Effector memory CD8-positive, alpha-beta T cell (primary cell): ENCODE results near the gene CACNA2D4.

Source experiments
- ATAC-seq: fragments of 150-1000 bp; cut with Tn5 transposase; replicated peaks from 2 replicates; pipeline ENCODE4 v1.10.0; 2021; ENCODE audit warnings: mild to moderate bottlenecking, moderate library complexity
- DNase-seq, 3 experiments: peaks; one replicate each; pipeline ENCODE4 v3.0.0; 2021
- H3K27ac Mint-ChIP-seq, 2 donors: one replicate each; pipeline ENCODE4 v1.8.0; 2022; ENCODE audit warnings: mild to moderate bottlenecking in 2 of 2, mixed read lengths in 2 of 2, moderate library complexity in 2 of 2
- H3K27me3 Mint-ChIP-seq, 2 donors: one replicate each; pipeline ENCODE4 v1.8.0; 2022; ENCODE audit warnings: mixed read lengths in 2 of 2
- H3K36me3 Mint-ChIP-seq: one replicate; pipeline ENCODE4 v1.8.0; 2022; ENCODE audit warnings: mild to moderate bottlenecking, moderate library complexity, mixed read lengths; ENCODE audit not compliant: insufficient read depth
- H3K4me1 Mint-ChIP-seq, 2 donors: one replicate each; pipeline ENCODE4 v1.8.0; 2022; ENCODE audit warnings: low read depth in 2 of 2, mixed read lengths in 2 of 2
- H3K4me3 Mint-ChIP-seq, 2 donors: one replicate each; pipeline ENCODE4 v1.8.0; 2022; ENCODE audit warnings: mild to moderate bottlenecking in 2 of 2, mixed read lengths in 2 of 2, moderate library complexity in 2 of 2
- H3K9me3 Mint-ChIP-seq, 2 donors: one replicate each; pipeline ENCODE4 v1.8.0; 2022; ENCODE audit warnings: mixed read lengths in 2 of 2

Gene CACNA2D4

GRCh38 chr12:1761857-1762256 lies 156.6 kb downstream of the CACNA2D4 start:
- ATAC-seq: no peak
- peaks cover 6% of the 10 kb centered on the region for H3K36me3 Mint-ChIP-seq
- peaks cover 5 to 35% of the 10 kb centered on the region in 2 donors for H3K4me1 Mint-ChIP-seq
- H3K4me3 Mint-ChIP-seq: no peak overlapping the region
- H3K9me3 Mint-ChIP-seq: no peaks in the 10 kb centered on the region
- H3K27me3 Mint-ChIP-seq: no peaks in the 10 kb centered on the region
- no peak overlapping the region for H3K27ac Mint-ChIP-seq
- no peak for DNase-seq

GRCh38 chr12:1760566-1761382 lies 157.7 kb downstream of the CACNA2D4 start:
- Mint-ChIP-seq H3K9me3 (no peaks in the 10 kb centered on the region), H3K36me3 (peaks cover 13% of the 10 kb centered on the region), H3K27ac (no peak overlapping the region), H3K4me1 (peaks cover 4 to 32% of the 10 kb centered on the region in 2 donors), H3K27me3 (no peaks in the 10 kb centered on the region), H3K4me3 (no peak overlapping the region)
- DNase-seq (no peak), ATAC-seq (no peak)

- Mint-ChIP-seq H3K36me3 (peaks cover 16% of the 10 kb centered on the region), H3K9me3 (no peaks in the 10 kb centered on the region), H3K4me3 (no peak overlapping the region), H3K27ac (peak overlapping the region in 1 of 2 donors; percentile 49), H3K27me3 (no peaks in the 10 kb centered on the region), H3K4me1 (peaks cover 2 to 28% of the 10 kb centered on the region in 2 donors)
- DNase-seq (no peak), ATAC-seq (no peak)
Observed at GRCh38 chr12:1758887-1759286, 159.6 kb downstream of the CACNA2D4 start.

- ATAC-seq: no peak
- DNase-seq: no peak
- H3K27ac Mint-ChIP-seq: no peak overlapping the region
- peaks cover 16% of the 10 kb centered on the region for H3K36me3 Mint-ChIP-seq
- H3K9me3 Mint-ChIP-seq: no peaks in the 10 kb centered on the region
- no peaks in the 10 kb centered on the region for H3K27me3 Mint-ChIP-seq
- H3K4me1 Mint-ChIP-seq: peaks cover 2 to 28% of the 10 kb centered on the region in 2 donors
- H3K4me3 Mint-ChIP-seq: no peak overlapping the region
Observed at GRCh38 chr12:1758376-1758775, 160.1 kb downstream of the CACNA2D4 start.

GRCh38 chr12:1750300-1750699 lies 168.2 kb downstream of the CACNA2D4 start:
- Mint-ChIP-seq H3K4me3 (no peak overlapping the region), H3K36me3 (peaks cover 8% of the 10 kb centered on the region), H3K27me3 (no peaks in the 10 kb centered on the region), H3K9me3 (no peaks in the 10 kb centered on the region), H3K4me1 (peaks cover 12 to 40% of the 10 kb centered on the region in 2 donors), H3K27ac (no peak overlapping the region)
- ATAC-seq (no peak), DNase-seq (no peak)

- no peaks in the 10 kb centered on the region for H3K9me3 Mint-ChIP-seq
- H3K4me3 Mint-ChIP-seq: no peak overlapping the region
- no peak for ATAC-seq
- peaks cover 10% of the 10 kb centered on the region for H3K36me3 Mint-ChIP-seq
- no peak for DNase-seq
- no peak overlapping the region for H3K27ac Mint-ChIP-seq
- peaks cover 12 to 43% of the 10 kb centered on the region in 2 donors for H3K4me1 Mint-ChIP-seq
- no peaks in the 10 kb centered on the region for H3K27me3 Mint-ChIP-seq
Observed at GRCh38 chr12:1749019-1749418, 169.4 kb downstream of the CACNA2D4 start.

- Mint-ChIP-seq H3K27me3 (no peaks in the 10 kb centered on the region), H3K27ac (peak overlapping the region in 1 of 2 donors; percentile 35), H3K9me3 (no peaks in the 10 kb centered on the region), H3K4me1 (peaks cover 9 to 37% of the 10 kb centered on the region in 2 donors), H3K36me3 (peaks cover 10% of the 10 kb centered on the region), H3K4me3 (no peak overlapping the region)
- ATAC-seq (no peak), DNase-seq (no peak)
Observed at GRCh38 chr12:1747609-1748008, 170.8 kb downstream of the CACNA2D4 start.

GRCh38 chr12:1744932-1745331 lies 173.5 kb downstream of the CACNA2D4 start:
- DNase-seq (no peak), ATAC-seq (no peak)
- Mint-ChIP-seq H3K4me3 (no peak overlapping the region), H3K4me1 (peaks cover 25 to 54% of the 10 kb centered on the region in 2 donors), H3K27ac (peak overlapping the region in 1 of 2 donors; percentile 54), H3K27me3 (no peaks in the 10 kb centered on the region), H3K36me3 (peaks cover 13% of the 10 kb centered on the region), H3K9me3 (no peaks in the 10 kb centered on the region)
